ENCODE results near the gene CALN1.

- TF ChIP-seq CTCF (IDR thresholded peaks at IDR 0.05) (no peak), POLR2A (IDR thresholded peaks at IDR 0.05) (no peak)
Measured at GRCh38 chr7:72268090-72268489, 144.0 kb downstream of the CALN1 start.

Data from heart left ventricle (tissue), 13 donors.